SK-N-SH (cell line): ENCODE results near the gene SEC62. TPM values are rescaled to one million over a fixed set of nuclear protein-coding genes. Genes with fewer than 3 reads are reported as not detected.

Experiments used
- CTCF ChIA-PET: fragments of 300-600, 350-600 bp; formaldehyde crosslinking; extraction: SDS; loops from one replicate; lab custom pipeline; 2021; lab: Yijun Ruan, JAX
- POLR2A ChIA-PET: fragments of 350-600 bp; sonication (Branson Sonifier 250); formaldehyde crosslinking; extraction: SDS; loops from one replicate; lab custom pipeline; 2020; ENCODE audit warnings: antibody characterized with exemption, inconsistent platforms; lab: Yijun Ruan, JAX
- DNase-seq: peaks from one replicate; pipeline ENCODE4 v3.0.0; 2012
- H2AFZ ChIP-seq: fragments of 200-600 bp; sonication (generic); 2 replicates; pipeline ENCODE4 v1.8.1; 2016; ENCODE audit warnings: antibody characterized with exemption, mild to moderate bottlenecking, low read depth
- H3F3A ChIP-seq: fragments of 200-600 bp; sonication (generic); replicated peaks from 2 replicates; pipeline ENCODE3; 2016; ENCODE audit warnings: antibody characterized with exemption, mild to moderate bottlenecking; ENCODE audit not compliant: insufficient read depth
- H3K27ac ChIP-seq, 2 experiments: fragments of 200-500 bp in 1 of 2; fragments of 200-600 bp in 1 of 2; sonication (Bioruptor generic) in 1 of 2; sonication (generic), shearing (Covaris generic) in 1 of 2; 2 replicates each; pipeline versions ENCODE4 v1.5.1 to v1.6.1; 2014 to 2016; ENCODE audit warnings: low read depth in 2 of 2, inconsistent platforms in 1 of 2, low read length in 1 of 2, mild to moderate bottlenecking in 1 of 2, mixed read lengths in 1 of 2
- H3K27me3 ChIP-seq: fragments of 200-600 bp; sonication (generic), shearing (Covaris generic); 2 replicates; pipeline ENCODE4 v1.6.1; 2016; ENCODE audit warnings: mixed run types; ENCODE audit not compliant: insufficient read depth
- H3K36me3 ChIP-seq, 2 experiments: fragments of 200-500 bp in 1 of 2; fragments of 200-600 bp in 1 of 2; sonication (Bioruptor generic) in 1 of 2; sonication (generic) in 1 of 2; replicated peaks in 1 of 2; 2 replicates each; pipeline versions ENCODE3 to v1.5.1; 2014 to 2016; ENCODE audit warnings: low read length in 1 of 2, mild to moderate bottlenecking in 1 of 2; ENCODE audit not compliant: insufficient read depth in 2 of 2, control insufficient read depth in 1 of 2
- H3K4me1 ChIP-seq, 2 experiments: fragments of 200-500 bp in 1 of 2; fragments of 200-600 bp in 1 of 2; sonication (Bioruptor generic) in 1 of 2; sonication (generic), shearing (Covaris generic) in 1 of 2; 2 replicates each; pipeline versions ENCODE4 v1.5.1 to v1.6.1; 2014 to 2016; ENCODE audit warnings: low read depth in 1 of 2, low read length in 1 of 2, mixed run types in 1 of 2; ENCODE audit not compliant: insufficient read depth in 2 of 2, control insufficient read depth in 1 of 2
- H3K4me2 ChIP-seq: fragments of 200-600 bp; sonication (generic), shearing (Covaris generic); 2 replicates; pipeline ENCODE4 v1.6.1; 2017; ENCODE audit warnings: mixed run types
- H3K4me3 ChIP-seq, 2 experiments: fragments of 200-500 bp in 1 of 2; fragments of 200-600 bp in 1 of 2; sonication (Bioruptor generic) in 1 of 2; sonication (generic), shearing (Covaris generic) in 1 of 2; 2 replicates each; pipeline versions ENCODE4 v1.5.1 to v1.8.1; 2014 to 2016; ENCODE audit warnings: low read depth in 2 of 2, inconsistent platforms in 1 of 2, low read length in 1 of 2, mild to moderate bottlenecking in 1 of 2, mixed read lengths in 1 of 2, moderate library complexity in 1 of 2
- H3K79me2 ChIP-seq: fragments of 200-600 bp; sonication (generic); 2 replicates; pipeline ENCODE4 v1.8.1; 2017; ENCODE audit warnings: mild to moderate bottlenecking; ENCODE audit not compliant: insufficient read depth
- H3K9ac ChIP-seq: fragments of 200-600 bp; sonication (generic); 2 replicates; pipeline ENCODE4 v1.6.1; 2017; ENCODE audit warnings: mixed run types
- H3K9me2 ChIP-seq: fragments of 200-600 bp; sonication (generic); 2 replicates; pipeline ENCODE4 v1.6.1; 2017; ENCODE audit warnings: mixed run types
- H3K9me3 ChIP-seq: fragments of 200-600 bp; sonication (generic); 2 replicates; pipeline ENCODE4 v1.6.1; 2017; ENCODE audit warnings: mixed run types, mild to moderate bottlenecking, moderate library complexity
- H4K20me1 ChIP-seq: fragments of 200-600 bp; sonication (generic); 2 replicates; pipeline ENCODE4 v1.6.1; 2017; ENCODE audit warnings: mild to moderate bottlenecking, mixed run types; ENCODE audit not compliant: insufficient read depth
- ELF1 ChIP-seq: IDR thresholded peaks from 2 replicates; pipeline ENCODE4 v1.4.0; 2012
- FOXM1 ChIP-seq: IDR thresholded peaks from 2 replicates; pipeline ENCODE4 v1.4.0; 2012; ENCODE audit warnings: low read depth, mild to moderate bottlenecking
- MXI1 ChIP-seq: IDR thresholded peaks from 2 replicates; pipeline ENCODE4 v1.6.1; 2012; ENCODE audit warnings: mild to moderate bottlenecking, low read depth, low read length, improper control_type of control experiment
- RAD21 ChIP-seq: IDR thresholded peaks from 2 replicates; pipeline ENCODE4 v1.6.1; 2012; ENCODE audit warnings: mild to moderate bottlenecking, low read length
- RCOR1 ChIP-seq: fragments of 150-350 bp; IDR thresholded peaks from 2 replicates; pipeline ENCODE4 v1.6.1; 2017; ENCODE audit warnings: antibody characterized with exemption, low read length
- RFX5 ChIP-seq: IDR thresholded peaks from 2 replicates; pipeline ENCODE4 v1.6.1; 2012; ENCODE audit warnings: mild to moderate bottlenecking, improper control_type of control experiment, low read length
- RXRA ChIP-seq: IDR thresholded peaks from 2 replicates; pipeline ENCODE4 v1.4.0; 2012; ENCODE audit warnings: low read depth, mild to moderate bottlenecking, borderline replicate concordance
- TAF1 ChIP-seq: IDR thresholded peaks from 2 replicates; pipeline ENCODE4 v1.6.1; 2012; ENCODE audit warnings: low read depth, mild to moderate bottlenecking, low read length, moderate library complexity, borderline replicate concordance
- YY1 ChIP-seq: IDR thresholded peaks from 2 replicates; pipeline ENCODE4 v1.4.0; 2012; ENCODE audit warnings: low read depth, mild to moderate bottlenecking
- WGBS: methylation state at CpG from one replicate; pipeline ENCODE4 v1.1.6; 2017; ENCODE audit warnings: low lambda C conversion rate; 5-methylcytosine and 5-hydroxymethylcytosine counted together
- polyA plus RNA-seq, 3 experiments: library from polyadenylated mRNA; depleted of rRNA; stranded (reverse); fragments of >200 nt; gene quantifications; 2 replicates each; pipeline ENCODE4 v1.2.3, GENCODE V29; 2012
- TF ChIP-seq, protein P1 (sequence below): IDR thresholded peaks from 2 replicates; pipeline ENCODE4 v1.6.1; 2012; ENCODE audit warnings: mild to moderate bottlenecking, low read depth, low read length, moderate library complexity
- TF ChIP-seq, protein P2 (sequence below): IDR thresholded peaks from 2 replicates; pipeline ENCODE4 v1.4.0; 2012; ENCODE audit warnings: low read depth
- TF ChIP-seq, protein P3 (sequence below): IDR thresholded peaks from 2 replicates; pipeline ENCODE4 v1.4.0; 2012; ENCODE audit warnings: low read depth, borderline replicate concordance
- TF ChIP-seq, protein P4 (sequence below): IDR thresholded peaks from 2 replicates; pipeline ENCODE4 v1.4.0; 2012; ENCODE audit warnings: low read depth, borderline replicate concordance
- TF ChIP-seq, protein P5 (sequence below): fragments of 150-350 bp; IDR thresholded peaks from 2 replicates; pipeline ENCODE4 v1.6.1; 2017; ENCODE audit warnings: antibody characterized with exemption, low read length, low read depth, borderline replicate concordance
- TF ChIP-seq, protein P6 (sequence below): IDR thresholded peaks from 2 replicates; pipeline ENCODE4; 2012
- TF ChIP-seq, protein P7 (sequence below): fragments of 150-350 bp; IDR thresholded peaks from 2 replicates; pipeline ENCODE4 v1.6.1; 2016; ENCODE audit warnings: mild to moderate bottlenecking, low read depth, low read length

Gene SEC62
- polyA plus RNA-seq, 1 of the 3 experiments (the other 2 are of a cell fraction) = 15.0 TPM

DNA sequence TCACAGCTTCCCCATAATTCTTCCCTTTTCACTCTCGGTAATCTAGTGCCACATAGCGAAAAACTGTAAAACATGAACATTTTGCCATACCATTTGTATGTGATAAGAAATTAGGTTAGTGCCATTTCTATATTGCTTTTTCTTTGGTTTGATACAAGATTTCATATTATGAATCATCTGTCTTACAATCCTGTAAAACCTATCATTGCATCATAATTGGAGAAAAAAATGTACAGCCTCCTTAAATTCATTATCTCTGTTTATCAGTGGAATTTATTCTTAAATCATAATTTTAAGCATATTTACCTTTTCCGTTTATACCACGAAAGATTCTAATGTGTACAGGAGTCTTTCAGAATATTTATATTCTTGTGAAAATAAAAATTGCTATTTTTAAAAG is 23.8 kb downstream of the SEC62 start (continued):
- TF ChIP-seq, protein P1, sequence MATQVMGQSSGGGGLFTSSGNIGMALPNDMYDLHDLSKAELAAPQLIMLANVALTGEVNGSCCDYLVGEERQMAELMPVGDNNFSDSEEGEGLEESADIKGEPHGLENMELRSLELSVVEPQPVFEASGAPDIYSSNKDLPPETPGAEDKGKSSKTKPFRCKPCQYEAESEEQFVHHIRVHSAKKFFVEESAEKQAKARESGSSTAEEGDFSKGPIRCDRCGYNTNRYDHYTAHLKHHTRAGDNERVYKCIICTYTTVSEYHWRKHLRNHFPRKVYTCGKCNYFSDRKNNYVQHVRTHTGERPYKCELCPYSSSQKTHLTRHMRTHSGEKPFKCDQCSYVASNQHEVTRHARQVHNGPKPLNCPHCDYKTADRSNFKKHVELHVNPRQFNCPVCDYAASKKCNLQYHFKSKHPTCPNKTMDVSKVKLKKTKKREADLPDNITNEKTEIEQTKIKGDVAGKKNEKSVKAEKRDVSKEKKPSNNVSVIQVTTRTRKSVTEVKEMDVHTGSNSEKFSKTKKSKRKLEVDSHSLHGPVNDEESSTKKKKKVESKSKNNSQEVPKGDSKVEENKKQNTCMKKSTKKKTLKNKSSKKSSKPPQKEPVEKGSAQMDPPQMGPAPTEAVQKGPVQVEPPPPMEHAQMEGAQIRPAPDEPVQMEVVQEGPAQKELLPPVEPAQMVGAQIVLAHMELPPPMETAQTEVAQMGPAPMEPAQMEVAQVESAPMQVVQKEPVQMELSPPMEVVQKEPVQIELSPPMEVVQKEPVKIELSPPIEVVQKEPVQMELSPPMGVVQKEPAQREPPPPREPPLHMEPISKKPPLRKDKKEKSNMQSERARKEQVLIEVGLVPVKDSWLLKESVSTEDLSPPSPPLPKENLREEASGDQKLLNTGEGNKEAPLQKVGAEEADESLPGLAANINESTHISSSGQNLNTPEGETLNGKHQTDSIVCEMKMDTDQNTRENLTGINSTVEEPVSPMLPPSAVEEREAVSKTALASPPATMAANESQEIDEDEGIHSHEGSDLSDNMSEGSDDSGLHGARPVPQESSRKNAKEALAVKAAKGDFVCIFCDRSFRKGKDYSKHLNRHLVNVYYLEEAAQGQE = no peak
- TF ChIP-seq, protein P2, sequence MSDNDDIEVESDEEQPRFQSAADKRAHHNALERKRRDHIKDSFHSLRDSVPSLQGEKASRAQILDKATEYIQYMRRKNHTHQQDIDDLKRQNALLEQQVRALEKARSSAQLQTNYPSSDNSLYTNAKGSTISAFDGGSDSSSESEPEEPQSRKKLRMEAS = no peak
- TF ChIP-seq RAD21 (no peak), YY1 (no peak), RCOR1 (no peak)
- TF ChIP-seq, all 33 proteins: peak for 0

DNA sequence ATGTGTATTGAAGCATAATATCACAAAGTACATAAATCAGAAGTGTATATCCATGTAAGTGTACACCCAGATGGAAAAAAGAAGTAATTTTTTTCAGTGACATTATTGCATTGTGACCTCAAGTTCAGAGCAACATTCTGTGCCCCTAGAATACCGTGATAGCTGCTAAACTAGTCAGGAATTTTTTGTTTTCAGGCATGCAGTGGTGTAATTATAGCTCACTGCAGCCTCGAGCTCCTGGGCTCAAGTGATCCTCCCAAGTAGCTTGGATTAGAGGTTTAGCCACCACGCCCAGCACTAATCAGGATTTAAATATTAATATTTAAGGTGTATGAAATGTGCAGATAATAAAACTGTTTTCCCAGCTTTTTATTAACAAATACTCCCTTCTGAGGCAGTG is 25.5 kb downstream of the SEC62 start:
- Histone ChIP-seq H3K9me2 (no peaks in the 10 kb centered on the region), H3K9me3 (no peaks in the 10 kb centered on the region), H3K4me2 (no peak overlapping the region), H3K27ac (no peak overlapping the region), H3K27me3 (no peaks in the 10 kb centered on the region), H3K4me1 (no peaks in the 10 kb centered on the region), H4K20me1 (no peaks in the 10 kb centered on the region), H3K79me2 (no peaks in the 10 kb centered on the region), H3K36me3 (peaks cover 73 to 76% of the 10 kb centered on the region in 2 experiments), H2AFZ (no peak overlapping the region), H3K9ac (no peak overlapping the region), H3F3A (peaks cover 8% of the 10 kb centered on the region), H3K4me3 (no peak overlapping the region)
- POLR2A ChIA-PET = no interaction called here
- 94% methylated on average over 3 of the region's 3 CpGs for WGBS
- no peak for DNase-seq
- CTCF ChIA-PET = interaction anchor here (0.9 kb wide), 1 partner anchor 44 kb away, joined by 3 read pairs; no protein-coding TSS in a partner anchor
- TF ChIP-seq, protein P3, sequence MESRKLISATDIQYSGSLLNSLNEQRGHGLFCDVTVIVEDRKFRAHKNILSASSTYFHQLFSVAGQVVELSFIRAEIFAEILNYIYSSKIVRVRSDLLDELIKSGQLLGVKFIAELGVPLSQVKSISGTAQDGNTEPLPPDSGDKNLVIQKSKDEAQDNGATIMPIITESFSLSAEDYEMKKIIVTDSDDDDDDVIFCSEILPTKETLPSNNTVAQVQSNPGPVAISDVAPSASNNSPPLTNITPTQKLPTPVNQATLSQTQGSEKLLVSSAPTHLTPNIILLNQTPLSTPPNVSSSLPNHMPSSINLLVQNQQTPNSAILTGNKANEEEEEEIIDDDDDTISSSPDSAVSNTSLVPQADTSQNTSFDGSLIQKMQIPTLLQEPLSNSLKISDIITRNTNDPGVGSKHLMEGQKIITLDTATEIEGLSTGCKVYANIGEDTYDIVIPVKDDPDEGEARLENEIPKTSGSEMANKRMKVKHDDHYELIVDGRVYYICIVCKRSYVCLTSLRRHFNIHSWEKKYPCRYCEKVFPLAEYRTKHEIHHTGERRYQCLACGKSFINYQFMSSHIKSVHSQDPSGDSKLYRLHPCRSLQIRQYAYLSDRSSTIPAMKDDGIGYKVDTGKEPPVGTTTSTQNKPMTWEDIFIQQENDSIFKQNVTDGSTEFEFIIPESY = no peak
- TF ChIP-seq, protein P4, sequence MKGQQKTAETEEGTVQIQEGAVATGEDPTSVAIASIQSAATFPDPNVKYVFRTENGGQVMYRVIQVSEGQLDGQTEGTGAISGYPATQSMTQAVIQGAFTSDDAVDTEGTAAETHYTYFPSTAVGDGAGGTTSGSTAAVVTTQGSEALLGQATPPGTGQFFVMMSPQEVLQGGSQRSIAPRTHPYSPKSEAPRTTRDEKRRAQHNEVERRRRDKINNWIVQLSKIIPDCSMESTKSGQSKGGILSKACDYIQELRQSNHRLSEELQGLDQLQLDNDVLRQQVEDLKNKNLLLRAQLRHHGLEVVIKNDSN = no peak
- TF ChIP-seq, protein P5, sequence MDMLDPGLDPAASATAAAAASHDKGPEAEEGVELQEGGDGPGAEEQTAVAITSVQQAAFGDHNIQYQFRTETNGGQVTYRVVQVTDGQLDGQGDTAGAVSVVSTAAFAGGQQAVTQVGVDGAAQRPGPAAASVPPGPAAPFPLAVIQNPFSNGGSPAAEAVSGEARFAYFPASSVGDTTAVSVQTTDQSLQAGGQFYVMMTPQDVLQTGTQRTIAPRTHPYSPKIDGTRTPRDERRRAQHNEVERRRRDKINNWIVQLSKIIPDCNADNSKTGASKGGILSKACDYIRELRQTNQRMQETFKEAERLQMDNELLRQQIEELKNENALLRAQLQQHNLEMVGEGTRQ = no peak
- no peak for TF ChIP-seq RFX5
- TF ChIP-seq, protein P6, sequence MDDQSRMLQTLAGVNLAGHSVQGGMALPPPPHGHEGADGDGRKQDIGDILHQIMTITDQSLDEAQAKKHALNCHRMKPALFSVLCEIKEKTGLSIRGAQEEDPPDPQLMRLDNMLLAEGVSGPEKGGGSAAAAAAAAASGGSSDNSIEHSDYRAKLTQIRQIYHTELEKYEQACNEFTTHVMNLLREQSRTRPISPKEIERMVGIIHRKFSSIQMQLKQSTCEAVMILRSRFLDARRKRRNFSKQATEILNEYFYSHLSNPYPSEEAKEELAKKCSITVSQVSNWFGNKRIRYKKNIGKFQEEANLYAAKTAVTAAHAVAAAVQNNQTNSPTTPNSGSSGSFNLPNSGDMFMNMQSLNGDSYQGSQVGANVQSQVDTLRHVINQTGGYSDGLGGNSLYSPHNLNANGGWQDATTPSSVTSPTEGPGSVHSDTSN = no peak
- TF ChIP-seq, protein P1 = no peak
- TF ChIP-seq ELF1 = no peak
- TF ChIP-seq, protein P7, sequence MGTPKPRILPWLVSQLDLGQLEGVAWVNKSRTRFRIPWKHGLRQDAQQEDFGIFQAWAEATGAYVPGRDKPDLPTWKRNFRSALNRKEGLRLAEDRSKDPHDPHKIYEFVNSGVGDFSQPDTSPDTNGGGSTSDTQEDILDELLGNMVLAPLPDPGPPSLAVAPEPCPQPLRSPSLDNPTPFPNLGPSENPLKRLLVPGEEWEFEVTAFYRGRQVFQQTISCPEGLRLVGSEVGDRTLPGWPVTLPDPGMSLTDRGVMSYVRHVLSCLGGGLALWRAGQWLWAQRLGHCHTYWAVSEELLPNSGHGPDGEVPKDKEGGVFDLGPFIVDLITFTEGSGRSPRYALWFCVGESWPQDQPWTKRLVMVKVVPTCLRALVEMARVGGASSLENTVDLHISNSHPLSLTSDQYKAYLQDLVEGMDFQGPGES = no peak
- no peak for TF ChIP-seq RAD21
- TF ChIP-seq MXI1 = no peak
- no peak for TF ChIP-seq RXRA
- no peak for TF ChIP-seq FOXM1
- TF ChIP-seq TAF1 = no peak
